Amniotic epithelial cell (primary cell): ENCODE results near the gene COQ10B.
"Not testable (repeated sequence)": the region's sequence is repeated elsewhere in the genome, so short reads cannot be mapped to it uniquely, and the experiment has no call there.

Source experiments
- DNase-seq: peaks from one replicate; pipeline ENCODE4 v3.0.0-alpha.2; 2010; ENCODE audit warnings: low read depth

Gene COQ10B

DNA sequence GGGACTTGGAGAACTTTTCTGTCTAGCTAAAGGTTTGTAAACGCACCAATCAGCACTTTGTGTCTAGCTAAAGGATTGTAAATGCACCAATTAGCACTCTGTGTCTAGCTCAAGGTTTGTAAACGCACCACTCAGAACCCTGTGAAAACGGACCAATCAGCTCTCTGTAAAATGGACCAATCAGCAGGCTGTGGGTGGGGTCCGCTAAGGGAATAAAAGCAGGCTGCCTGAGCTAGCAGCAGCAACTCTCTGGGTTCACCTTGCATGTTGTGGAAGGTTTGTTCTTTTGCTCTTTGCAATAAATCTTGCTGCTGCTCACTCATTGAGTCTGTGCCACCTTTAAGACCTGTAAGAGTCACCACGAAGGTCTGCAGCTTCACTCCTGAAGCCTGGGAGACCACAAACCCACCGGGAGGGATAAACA lies 2.4 kb upstream of the COQ10B start:
- not testable (repeated sequence) for DNase-seq

GRCh38 chr2:197452754-197453122 lies 614 bp upstream of the COQ10B start:
- DNase-seq = no peak

GRCh38 chr2:197453914-197454398 lies 604 bp downstream of the COQ10B start:
- DNase-seq = peak; percentile 90

DNA sequence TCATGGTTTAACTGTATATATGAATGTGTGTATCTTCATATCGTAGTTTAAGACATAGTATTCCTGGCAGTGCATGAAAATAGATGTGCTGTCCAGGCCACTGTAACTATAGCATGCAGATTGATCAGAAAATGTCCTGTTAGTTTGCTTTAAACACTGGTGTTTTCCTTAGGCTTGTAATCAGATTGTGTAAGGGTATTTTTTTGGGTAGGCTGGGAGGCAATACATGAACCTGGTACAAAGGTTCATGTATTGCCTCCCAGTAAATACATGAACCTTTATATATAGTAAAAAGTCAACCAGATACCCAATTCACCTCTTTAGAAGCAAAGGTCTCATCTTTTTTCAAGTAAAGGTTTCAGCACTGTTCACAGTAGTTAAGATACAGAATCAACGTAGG lies 1.6 kb downstream of the COQ10B start:
- no peak for DNase-seq

DNA sequence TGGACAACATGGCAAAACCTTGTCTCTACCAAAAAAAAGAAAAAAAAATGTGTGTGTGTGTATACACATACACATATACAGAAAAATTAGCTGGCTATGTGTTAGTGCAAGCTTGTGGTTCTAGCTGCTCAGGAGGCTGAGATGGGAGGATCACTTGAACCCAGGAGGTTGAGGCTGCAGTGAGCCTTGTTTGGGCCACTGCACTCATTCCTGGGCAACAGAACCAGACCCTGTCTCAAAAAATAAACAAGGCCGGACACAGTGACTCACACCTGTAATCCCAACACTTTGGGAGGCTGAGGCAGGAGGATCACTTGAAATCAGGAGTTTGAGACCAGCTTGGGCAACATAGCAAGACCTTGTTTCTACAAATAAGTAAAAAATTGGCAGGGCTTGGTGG lies 2.1 kb downstream of the COQ10B start:
- DNase-seq = no peak

- DNase-seq = no peak
Measured at GRCh38 chr2:197460649-197461048, 7.3 kb downstream of the COQ10B start.

DNA sequence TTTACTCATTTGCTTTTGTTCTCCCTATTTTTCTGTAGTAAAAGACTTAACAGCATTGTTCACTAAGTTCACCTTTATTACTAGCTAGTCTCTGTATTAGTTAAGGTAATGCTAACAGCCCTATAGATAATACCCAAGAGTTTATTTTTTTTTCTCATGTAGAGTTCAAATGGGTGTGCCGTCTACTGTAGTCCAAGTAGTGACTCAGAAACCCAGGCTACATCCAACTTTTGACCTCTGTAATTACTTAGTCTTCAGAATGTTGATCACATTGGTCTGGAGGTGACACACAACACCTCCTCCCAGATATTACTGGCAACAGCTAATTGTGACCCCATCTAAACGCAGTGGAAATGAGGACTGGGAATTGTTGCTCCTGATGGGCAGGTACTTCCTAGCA lies 7.7 kb downstream of the COQ10B start:
- peak; percentile 10 for DNase-seq

- peak; percentile 8 for DNase-seq
Measured at GRCh38 chr2:197464175-197464574, 10.8 kb downstream of the COQ10B start.

- no peak for DNase-seq
Measured at GRCh38 chr2:197472166-197472565, 18.8 kb downstream of the COQ10B start.

- DNase-seq = no peak
Measured at GRCh38 chr2:197477797-197478196, 24.4 kb downstream of the COQ10B start.

GRCh38 chr2:197480165-197481036 lies 27.0 kb downstream of the COQ10B start:
- no peak for DNase-seq

DNA sequence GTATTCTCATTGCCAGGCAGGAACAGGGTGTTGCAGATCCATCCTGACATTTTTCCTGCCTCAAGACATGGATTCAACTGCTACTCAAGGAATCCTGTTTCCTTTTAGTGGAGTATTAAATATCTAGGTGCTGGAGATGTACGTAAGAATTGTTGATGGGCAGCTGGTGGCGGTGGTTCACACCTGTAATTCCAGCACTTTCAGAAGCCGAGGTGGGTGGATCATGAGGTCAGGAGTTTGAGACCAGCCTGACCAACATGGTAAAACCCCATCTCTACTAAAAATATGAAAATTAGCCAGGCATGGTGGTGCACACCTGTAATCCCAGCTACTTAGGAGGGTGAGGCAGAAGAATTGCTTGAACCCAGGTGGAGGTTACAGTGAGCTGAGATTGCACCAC lies 30.9 kb downstream of the COQ10B start:
- DNase-seq = not testable (repeated sequence)

- DNase-seq = no peak
Measured at GRCh38 chr2:197486175-197486574, 32.8 kb downstream of the COQ10B start.

GRCh38 chr2:197487385-197487784 lies 34.0 kb downstream of the COQ10B start:
- DNase-seq = no peak

GRCh38 chr2:197495433-197496134 lies 42.2 kb downstream of the COQ10B start:
- no peak for DNase-seq

DNA sequence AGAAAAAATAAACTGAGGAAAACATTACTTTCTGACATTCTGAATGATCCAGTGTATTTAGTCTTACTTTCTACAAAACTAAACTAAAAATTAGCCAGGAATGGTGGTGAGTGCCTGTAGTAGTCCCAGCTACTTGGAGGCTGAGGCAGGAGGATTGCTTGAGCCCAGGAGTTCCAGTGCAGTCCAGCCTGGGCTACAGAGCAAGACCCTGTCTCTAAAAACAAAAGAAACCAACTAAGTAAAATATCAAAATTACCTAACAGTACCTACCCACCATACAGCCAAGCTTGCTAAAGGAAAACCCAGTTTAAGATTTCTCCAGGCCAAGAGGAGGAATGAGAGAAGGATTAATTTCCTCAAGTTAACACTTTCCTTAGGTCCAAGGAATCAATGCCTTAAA lies 43.3 kb downstream of the COQ10B start:
- no peak for DNase-seq

DNA sequence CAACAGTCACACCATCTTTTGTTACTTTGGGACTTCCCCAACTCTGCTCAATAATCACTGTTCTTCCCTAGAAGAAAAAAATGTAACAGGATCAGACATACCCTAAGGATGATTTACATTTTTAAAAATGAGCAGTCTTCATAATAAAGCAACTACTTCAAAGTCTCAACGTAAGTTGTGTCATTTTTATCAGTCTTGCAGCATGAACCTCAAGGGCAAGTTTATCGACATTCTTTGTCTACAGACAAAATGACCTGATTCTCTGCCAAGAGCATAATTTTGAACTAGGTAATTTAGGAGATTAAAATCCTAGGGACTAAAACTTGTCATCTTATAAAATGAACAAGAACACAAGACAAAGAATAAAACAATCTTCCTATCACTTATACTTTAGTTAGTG lies 44.0 kb downstream of the COQ10B start:
- DNase-seq = peak; percentile 16

GRCh38 chr2:197498235-197498936 lies 45.0 kb downstream of the COQ10B start:
- no peak for DNase-seq

DNA sequence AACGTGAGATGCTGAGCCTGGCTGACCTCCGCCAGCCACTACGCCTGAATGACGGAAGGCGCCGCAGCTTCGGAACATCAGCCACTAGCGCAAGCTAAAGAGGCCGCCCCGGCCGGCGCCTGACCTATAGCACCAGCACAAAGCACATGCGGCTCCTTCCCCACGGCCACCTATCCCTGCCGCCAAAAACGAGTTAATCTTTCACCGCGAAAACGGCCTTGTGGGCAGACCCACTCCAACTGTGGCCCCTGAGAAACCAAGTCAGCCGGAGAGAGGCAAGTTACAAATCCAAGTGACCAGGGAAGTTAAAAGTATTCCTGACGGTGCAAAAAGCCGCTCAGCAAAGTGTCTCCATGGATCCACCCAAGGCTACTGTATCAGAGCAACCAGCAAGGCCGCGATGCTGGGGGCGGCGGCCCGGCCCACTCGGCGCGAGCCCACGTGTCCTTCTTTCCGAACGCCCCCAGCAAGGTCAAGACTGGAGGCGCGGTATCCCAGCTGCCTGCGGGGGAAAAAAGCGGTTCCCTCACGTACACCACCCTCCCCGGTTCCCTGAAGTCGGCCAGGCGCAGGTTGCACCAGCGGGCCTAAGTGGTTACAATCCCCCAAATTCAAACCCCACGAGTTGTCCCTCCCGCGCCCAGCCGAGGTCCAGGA lies 45.7 kb downstream of the COQ10B start:
- DNase-seq = peak; percentile 48

DNA sequence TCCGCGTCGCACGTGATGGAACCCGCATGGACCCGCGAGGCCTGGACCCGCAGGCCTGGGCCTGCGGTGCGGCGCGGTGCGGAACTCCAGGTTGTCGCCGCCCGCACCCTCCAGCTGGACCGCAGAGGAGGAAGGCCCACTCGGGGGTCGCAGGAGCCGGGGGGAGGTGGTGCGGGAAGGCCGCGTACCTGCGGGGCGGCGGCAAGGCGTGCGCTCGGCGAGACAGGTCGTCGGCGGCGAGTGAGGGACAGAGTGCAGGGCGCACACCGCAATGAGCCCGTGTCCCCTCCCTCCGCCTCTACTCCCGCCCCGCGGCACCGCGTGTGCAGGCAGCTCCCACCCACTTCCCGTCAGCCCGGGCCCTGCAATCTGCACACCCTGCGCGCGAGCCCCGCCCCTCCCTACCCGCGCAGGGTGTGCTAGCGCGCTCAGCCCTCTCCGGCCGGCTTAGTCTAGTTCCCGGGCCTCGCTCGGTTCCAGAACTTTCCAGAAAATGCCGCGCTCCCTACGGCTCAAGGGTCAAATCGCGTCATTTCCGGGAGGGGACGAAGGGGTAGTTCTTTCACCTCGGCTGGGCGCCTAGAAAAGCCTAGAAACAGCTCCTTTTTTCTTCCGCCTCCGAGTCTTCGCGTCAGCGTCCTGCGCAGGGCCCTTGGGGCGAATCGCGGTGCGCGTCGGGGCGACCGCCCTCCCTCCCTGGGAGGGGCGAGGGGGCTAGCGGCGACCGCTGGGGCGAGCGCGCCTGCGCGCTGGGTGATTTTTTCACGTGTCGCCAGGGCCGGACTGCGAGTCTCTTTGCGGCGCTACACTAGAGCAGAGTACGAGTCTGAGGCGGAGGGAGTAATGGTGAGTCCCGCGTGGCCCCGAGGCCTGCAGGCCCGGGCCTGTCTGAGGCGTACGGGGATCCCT lies 46.5 kb downstream of the COQ10B start, which contains the start of the genes HSPD1 and HSPE1:
Gene HSPD1 (minus strand): TSS at position 247 of the 909 bp plus-strand sequence. CDS start 992 bp downstream, outside the sequence.
Gene HSPE1 (plus strand): TSS at position 786 of the 909 bp plus-strand sequence. CDS start 58 bp downstream, at position 844.
- peak; percentile 99 for DNase-seq
